22Rv1 (cell line): ENCODE data around the gene ZNF33B.

Source experiments
- ZFX ChIP-seq: fragments of 450-650 bp; IDR thresholded peaks from 2 replicates; pipeline ENCODE4 v1.6.1; 2017; ENCODE audit warnings: antibody characterized with exemption, borderline replicate concordance
- TF ChIP-seq, protein P1 (sequence below): fragments of 450-650 bp; IDR thresholded peaks from 2 replicates; pipeline ENCODE4 v1.5.1; 2017; ENCODE audit warnings: mild to moderate bottlenecking

GRCh38 chr10:42684517-42684916 is 46.1 kb upstream of the ZNF33B start:
- TF ChIP-seq, protein P1, sequence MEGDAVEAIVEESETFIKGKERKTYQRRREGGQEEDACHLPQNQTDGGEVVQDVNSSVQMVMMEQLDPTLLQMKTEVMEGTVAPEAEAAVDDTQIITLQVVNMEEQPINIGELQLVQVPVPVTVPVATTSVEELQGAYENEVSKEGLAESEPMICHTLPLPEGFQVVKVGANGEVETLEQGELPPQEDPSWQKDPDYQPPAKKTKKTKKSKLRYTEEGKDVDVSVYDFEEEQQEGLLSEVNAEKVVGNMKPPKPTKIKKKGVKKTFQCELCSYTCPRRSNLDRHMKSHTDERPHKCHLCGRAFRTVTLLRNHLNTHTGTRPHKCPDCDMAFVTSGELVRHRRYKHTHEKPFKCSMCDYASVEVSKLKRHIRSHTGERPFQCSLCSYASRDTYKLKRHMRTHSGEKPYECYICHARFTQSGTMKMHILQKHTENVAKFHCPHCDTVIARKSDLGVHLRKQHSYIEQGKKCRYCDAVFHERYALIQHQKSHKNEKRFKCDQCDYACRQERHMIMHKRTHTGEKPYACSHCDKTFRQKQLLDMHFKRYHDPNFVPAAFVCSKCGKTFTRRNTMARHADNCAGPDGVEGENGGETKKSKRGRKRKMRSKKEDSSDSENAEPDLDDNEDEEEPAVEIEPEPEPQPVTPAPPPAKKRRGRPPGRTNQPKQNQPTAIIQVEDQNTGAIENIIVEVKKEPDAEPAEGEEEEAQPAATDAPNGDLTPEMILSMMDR = no peak
- no peak for TF ChIP-seq ZFX
